22Rv1 (cell line): Measurements from ENCODE around the gene ITGBL1.

Experiments used
- CTCF ChIP-seq: fragments of 450-650 bp; IDR thresholded peaks from 2 replicates; pipeline ENCODE4 v1.5.1; 2017; ENCODE audit warnings: mild to moderate bottlenecking
- ZFX ChIP-seq: fragments of 450-650 bp; IDR thresholded peaks from 2 replicates; pipeline ENCODE4 v1.6.1; 2017; ENCODE audit warnings: antibody characterized with exemption, borderline replicate concordance

- no peak for TF ChIP-seq CTCF
- TF ChIP-seq ZFX, result no peak
Observed at GRCh38 chr13:101447852-101448251, 4.6 kb upstream of the ITGBL1 start.
